ENCODE results near the gene NDUFAF7.

The NDUFAF7 gene

GRCh38 chr2:37231241-37232130 lies at the start of gene NDUFAF7, which contains the start of gene CEBPZ:
TSS of gene NDUFAF7 (plus strand) at chr2:37231658. CDS start at chr2:37231706, 48 bp downstream.
TSS of gene CEBPZ (minus strand) at chr2:37231596. CDS start at chr2:37231567, 29 bp downstream.
- Histone ChIP-seq H3K4me3 (ENCODE audit: low read depth, low read length) (peak within 1 kb of the TSS; percentile 76), H3K27ac (ENCODE audit: extremely low read depth, low read depth, low read length) (peak within 1 kb of the TSS; percentile 79), H3K9me3 (ENCODE audit: control insufficient read depth, insufficient read depth, low read depth, low read length) (no peaks in the 10 kb centered on the region), H3K4me1 (ENCODE audit: control insufficient read depth, insufficient read depth, low read length) (peaks cover 5% of the 10 kb centered on the region; the same call in 1 of the 2 replicates), H3K36me3 (ENCODE audit: control insufficient read depth in 2 of 2, insufficient read depth in 1 of 2, low read length in 2 of 2) (peaks cover 31 to 34% of the 10 kb centered on the region in 2 experiments)
- CTCF ChIA-PET: interaction anchor here (1.4 kb wide), 1 partner anchor 53 kb away, joined by 3 read pairs; no protein-coding TSS in a partner anchor
- POLR2A ChIA-PET: interaction anchor here (0.6 to 1.4 kb wide), 10 partner anchors 9 to 128 kb away, joined by 3 to 7 read pairs (median 3); partner anchors contain the start of genes CEBPZOS, EIF2AK2, PRKD3 and SULT6B1
- TF ChIP-seq ZNF335 (tag by site-specific recombination; conservative IDR thresholded peaks at IDR 0.05) (peak; percentile 74), TSHZ1 (tag by site-specific recombination; IDR thresholded peaks at IDR 0.05; ENCODE audit: borderline replicate concordance) (no peak), SP3 (tag by site-specific recombination; IDR thresholded peaks at IDR 0.05) (peak; percentile 68), KLF8 (tag by site-specific recombination; IDR thresholded peaks at IDR 0.05) (peak; percentile 10; the same call in 1 of the 2 replicates), ZNF600 (tag by site-specific recombination; IDR thresholded peaks at IDR 0.05) (peak; percentile 57), ZBTB20 (tag by site-specific recombination; IDR thresholded peaks at IDR 0.05) (peak; percentile 52; the same call in 1 of the 2 replicates), ZNF501 (tag by site-specific recombination; IDR thresholded peaks at IDR 0.05) (peak; percentile 92), ZFP37 (tag by site-specific recombination; IDR thresholded peaks at IDR 0.05) (peak; percentile 65; the same call in 1 of the 2 replicates), ZNF692 (tag by site-specific recombination; IDR thresholded peaks at IDR 0.05) (0 out of 2 replicates have a peak, but pooled peaks have one; percentile 35), KLF16 (tag by site-specific recombination; IDR thresholded peaks at IDR 0.05) (0 out of 2 replicates have a peak, but pooled peaks have one; percentile 7), ZBTB17 (tag by site-specific recombination; IDR thresholded peaks at IDR 0.05) (peak; percentile 65), ZBTB26 (tag by site-specific recombination; optimal IDR thresholded peaks at IDR 0.05) (peak; percentile 53), SP2 (tag by site-specific recombination; IDR thresholded peaks at IDR 0.05) (peak; percentile 69), REST (tag by site-specific recombination; IDR thresholded peaks at IDR 0.05) (peak; percentile 42; the same call in 1 of the 2 replicates), ZSCAN30 (tag by site-specific recombination; IDR thresholded peaks at IDR 0.05) (0 out of 2 replicates have a peak, but pooled peaks have one; percentile 35), ZFHX2 (tag by site-specific recombination; conservative IDR thresholded peaks at IDR 0.05) (peak; percentile 86), CTCF (tag by site-specific recombination; IDR thresholded peaks at IDR 0.05) (peak; percentile 44; the same call in 1 of the 2 replicates), ZNF843 (tag by site-specific recombination; IDR thresholded peaks at IDR 0.05) (0 out of 2 replicates have a peak, but pooled peaks have one; percentile 40), ZNF629 (tag by site-specific recombination; IDR thresholded peaks at IDR 0.05) (peak; percentile 98), ZBTB11 (tag by site-specific recombination; conservative IDR thresholded peaks at IDR 0.05; ENCODE audit: low read depth) (peak; percentile 89)

All from HEK293 (cell line).